WERI-Rb-1 (cell line): Measurements from ENCODE around the gene PPARA.

Experiments
- DNase-seq: peaks from one replicate; pipeline ENCODE4 v3.0.0-alpha.2; 2020
- H3K27ac ChIP-seq: fragments of 250-450 bp; sonication (Bioruptor Pico); 2 replicates; pipeline ENCODE4 v1.5.1; 2020; ENCODE audit warnings: mild to moderate bottlenecking, moderate library complexity
- H3K27me3 ChIP-seq: fragments of 250-450 bp; sonication (Bioruptor Pico); 2 replicates; pipeline ENCODE4 v1.5.1; 2021; ENCODE audit warnings: mild to moderate bottlenecking, low read depth, moderate library complexity; ENCODE audit not compliant: insufficient read depth, severe bottlenecking
- H3K36me3 ChIP-seq: fragments of 250-450 bp; sonication (Bioruptor Pico); 2 replicates; pipeline ENCODE4 v1.5.1; 2020; ENCODE audit warnings: mild to moderate bottlenecking, moderate library complexity
- H3K4me3 ChIP-seq: 2 replicates; pipeline ENCODE4 v1.5.1; 2011; ENCODE audit warnings: low read depth, mild to moderate bottlenecking, control low read depth, low read length
- H3K9me3 ChIP-seq: fragments of 250-450 bp; sonication (Bioruptor Pico); 2 replicates; pipeline ENCODE4 v1.5.1; 2021; ENCODE audit warnings: mild to moderate bottlenecking, moderate library complexity; ENCODE audit not compliant: severe bottlenecking
- CTCF ChIP-seq: IDR thresholded peaks from 2 replicates; pipeline ENCODE4 v1.5.1; 2011; ENCODE audit warnings: low read depth, mild to moderate bottlenecking, control low read depth, inconsistent platforms, low read length

PPARA gene

GRCh38 chr22:46292732-46293131 is 142.4 kb downstream of the PPARA start:
- DNase-seq = no peak
- Histone ChIP-seq H3K4me3 (no peak overlapping the region), H3K27ac (no peak overlapping the region), H3K36me3 (peaks cover 13% of the 10 kb centered on the region), H3K9me3 (no peaks in the 10 kb centered on the region), H3K27me3 (no peaks in the 10 kb centered on the region)
- no peak for TF ChIP-seq CTCF
